GM13976 (cell line): ENCODE results near the gene MSI2.
A peak's percentile ranks its signal among the peaks of the same experiment; 100 is the strongest.

Experiments used
- DNase-seq: peaks from one replicate; pipeline ENCODE4 v3.0.0; 2012; ENCODE audit warnings: low spot score
- CTCF ChIP-seq: IDR thresholded peaks from 2 replicates; pipeline ENCODE4 v1.5.1; 2012; ENCODE audit warnings: borderline replicate concordance, mild to moderate bottlenecking; ENCODE audit not compliant: insufficient read depth; ENCODE audit errors: extremely low read depth, missing control alignments, control extremely low read depth
- in situ Hi-C: fragments of 300-500 bp; cut with MboI; formaldehyde crosslinking; loops from one replicate; pipeline ENCODE4 v1.12.0; 2022; ENCODE audit warnings: low sequenced_read_pairs, mixed read lengths, inconsistent platforms; ENCODE audit not compliant: unreplicated experiment

Gene MSI2

GRCh38 chr17:57457188-57457587, 200.9 kb downstream of the MSI2 start:
- in situ Hi-C loops = no loop called here
- no peak for DNase-seq
- no peak for TF ChIP-seq CTCF

- in situ Hi-C loops = no loop called here
- no peak for TF ChIP-seq CTCF
- DNase-seq = no peak
Observed at GRCh38 chr17:57458718-57459285, 202.5 kb downstream of the MSI2 start.

GRCh38 chr17:57459286-57459915, 203.1 kb downstream of the MSI2 start:
- in situ Hi-C loops = no loop called here
- DNase-seq = peak; percentile 53
- TF ChIP-seq CTCF = peak; percentile 39

GRCh38 chr17:57461082-57461481, 204.8 kb downstream of the MSI2 start:
- no peak for TF ChIP-seq CTCF
- in situ Hi-C loops = no loop called here
- no peak for DNase-seq

GRCh38 chr17:57462007-57462579, 205.8 kb downstream of the MSI2 start:
- in situ Hi-C loops = no loop called here
- TF ChIP-seq CTCF = no peak

GRCh38 chr17:57463103-57463885, 207.0 kb downstream of the MSI2 start:
- DNase-seq = peak; percentile 94
- in situ Hi-C loops = no loop called here
- no peak for TF ChIP-seq CTCF

More at GRCh38 chr17:57462007-57462579, 205.8 kb downstream of the MSI2 start:
- no peak for DNase-seq
